Measurements from ENCODE around the gene SPPL2B. TPM values are rescaled to one million over a fixed set of nuclear protein-coding genes. Genes with fewer than 3 reads are reported as not detected.

Gene SPPL2B
- polyA plus RNA-seq, 3 donors: 5.7 to 64.9 (median 8.7) TPM

GRCh38 chr19:2330255-2330631, 1.8 kb downstream of the SPPL2B start:
- Histone ChIP-seq H3K4me2 (replicated peaks; ENCODE audit: extremely low read depth, low read length, poor library complexity, severe bottlenecking) (no peak overlapping the region), H3K36me3 (replicated peaks in 1 of 2; ENCODE audit: control insufficient read depth in 1 of 2, insufficient read depth in 2 of 2, low read length in 2 of 2) (peaks cover 8% of the 10 kb centered on the region in 2 donors), H4K20me1 (ENCODE audit: insufficient read depth, low read length) (peaks cover 38% of the 10 kb centered on the region), H3K4me1 (ENCODE audit: control insufficient read depth in 1 of 2, insufficient read depth in 2 of 2, low read length in 2 of 2) (peaks cover 34 to 55% of the 10 kb centered on the region in 2 donors), H3K9ac (ENCODE audit: insufficient read depth, low read length, poor library complexity, severe bottlenecking) (no peak overlapping the region), H3K27me3 (ENCODE audit: control insufficient read depth in 2 of 2, insufficient read depth in 2 of 2, low read length in 2 of 2) (no peaks in the 10 kb centered on the region), H3K79me2 (ENCODE audit: insufficient read depth, low read length) (peaks cover 80% of the 10 kb centered on the region), H3K9me3 (replicated peaks in 1 of 2; ENCODE audit: control insufficient read depth in 1 of 2, insufficient read depth in 1 of 2, low read length in 2 of 2) (peaks cover 0 to 3% of the 10 kb centered on the region in 2 donors), H3K27ac (ENCODE audit: low read depth in 1 of 2, low read length in 2 of 2) (no peak overlapping the region), H3K4me3 (replicated peaks in 1 of 3; ENCODE audit: low read depth in 2 of 3, low read length in 3 of 3) (no peak overlapping the region), H2AFZ (ENCODE audit: insufficient read depth, low read depth, low read length, poor library complexity, severe bottlenecking) (no peak overlapping the region)
- H3K4me3 Mint-ChIP-seq: no peak overlapping the region
- peaks cover 0 to 10% (median 0%) of the 10 kb centered on the region in 3 donors for H3K27me3 Mint-ChIP-seq (ENCODE audit: low read depth in 3 of 3)
- intact Hi-C loops (cut with micrococcal nuclease): no loop called here
- WGBS (ENCODE audit: insufficient coverage): 87% methylated on average over 10 of the region's 10 CpGs
- peak overlapping the region in 1 of 7 donors; percentile 76 for H3K27ac Mint-ChIP-seq
- H3K36me3 Mint-ChIP-seq: peaks cover 9 to 26% of the 10 kb centered on the region in 2 donors
- no peak for TF ChIP-seq CTCF (IDR thresholded peaks at IDR 0.05)
- peaks cover 0 to 5% (median 3%) of the 10 kb centered on the region in 7 donors for H3K9me3 Mint-ChIP-seq
- DNase-seq: no peak
- peaks cover 68% of the 10 kb centered on the region for H3K4me1 Mint-ChIP-seq

GRCh38 chr19:2330632-2331284, 2.3 kb downstream of the SPPL2B start:
- no peak overlapping the region for H3K9ac ChIP-seq (ENCODE audit: insufficient read depth, low read length, poor library complexity, severe bottlenecking)
- H3K4me1 ChIP-seq (ENCODE audit: control insufficient read depth in 1 of 2, insufficient read depth in 2 of 2, low read length in 2 of 2): peaks cover 34 to 55% of the 10 kb centered on the region in 2 donors
- WGBS (ENCODE audit: insufficient coverage): 67% methylated on average over 19 of the region's 20 CpGs
- Mint-ChIP-seq H3K27me3 (ENCODE audit: low read depth in 3 of 3) (peaks cover 0 to 10% (median 0%) of the 10 kb centered on the region in 3 donors), H3K9me3 (peaks cover 0 to 8% (median 3%) of the 10 kb centered on the region in 7 donors), H3K36me3 (peaks cover 4 to 22% of the 10 kb centered on the region in 2 donors), H3K4me3 (no peak overlapping the region), H3K4me1 (peaks cover 63% of the 10 kb centered on the region), H3K27ac (no peak overlapping the region)
- no peaks in the 10 kb centered on the region for H3K27me3 ChIP-seq (ENCODE audit: control insufficient read depth in 2 of 2, insufficient read depth in 2 of 2, low read length in 2 of 2)
- DNase-seq: no peak
- peaks cover 44% of the 10 kb centered on the region for H4K20me1 ChIP-seq (ENCODE audit: insufficient read depth, low read length)
- peaks cover 80% of the 10 kb centered on the region for H3K79me2 ChIP-seq (ENCODE audit: insufficient read depth, low read length)
- peaks cover 0 to 7% of the 10 kb centered on the region in 2 donors for H3K9me3 ChIP-seq (replicated peaks in 1 of 2; ENCODE audit: control insufficient read depth in 1 of 2, insufficient read depth in 1 of 2, low read length in 2 of 2)
- H2AFZ ChIP-seq (ENCODE audit: insufficient read depth, low read depth, low read length, poor library complexity, severe bottlenecking): no peak overlapping the region
- intact Hi-C loops (cut with micrococcal nuclease): no loop called here
- H3K4me2 ChIP-seq (replicated peaks; ENCODE audit: extremely low read depth, low read length, poor library complexity, severe bottlenecking): no peak overlapping the region
- H3K27ac ChIP-seq (ENCODE audit: low read depth in 1 of 2, low read length in 2 of 2): no peak overlapping the region
- TF ChIP-seq CTCF (IDR thresholded peaks at IDR 0.05): no peak
- H3K4me3 ChIP-seq (replicated peaks in 1 of 3; ENCODE audit: low read depth in 2 of 3, low read length in 3 of 3): no peak overlapping the region
- H3K36me3 ChIP-seq (replicated peaks in 1 of 2; ENCODE audit: control insufficient read depth in 1 of 2, insufficient read depth in 2 of 2, low read length in 2 of 2): peaks cover 3 to 4% of the 10 kb centered on the region in 2 donors

Measured in CD14-positive monocyte (primary cell).